B cell (primary cell): Measurements from ENCODE around the gene EPHA2. TPM values are rescaled to one million over a fixed set of nuclear protein-coding genes. Genes with fewer than 3 reads are reported as not detected.

ENCODE experiments used
- ATAC-seq: fragments of 200-7000 bp; cut with Tn5 transposase; one replicate; pipeline ENCODE4 v1.10.0; 2021; ENCODE audit warnings: low read depth, mild to moderate bottlenecking, moderate number of reproducible peaks, moderate library complexity
- CTCF ChIA-PET: fragments of 350-600 bp; sonication (Branson Sonifier 250); formaldehyde crosslinking; loops from one replicate; lab custom pipeline; 2021; ENCODE audit warnings: antibody characterized with exemption, inconsistent platforms; lab: Charles Lee
- POLR2A ChIA-PET: fragments of 350-600 bp; sonication (Branson Sonifier 250); formaldehyde crosslinking; loops from one replicate; lab custom pipeline; 2021; ENCODE audit warnings: antibody characterized with exemption; lab: Charles Lee
- DNase-seq: peaks from one replicate; pipeline ENCODE4 v3.0.0; 2013
- H2AFZ ChIP-seq: 2 replicates; pipeline ENCODE4 v1.6.1; 2012; ENCODE audit warnings: mild to moderate bottlenecking, low read depth, low read length; ENCODE audit not compliant: insufficient read depth, poor library complexity, severe bottlenecking
- H3K27ac ChIP-seq, 2 donors: 1 replicate in 1 of 2; 2 replicates in 1 of 2; pipeline ENCODE4 v1.5.1; 2012 to 2013; ENCODE audit warnings: low read length in 2 of 2, mild to moderate bottlenecking in 2 of 2, moderate library complexity in 1 of 2
- H3K27me3 ChIP-seq, 4 experiments: fragments of 200-600 bp in 1 of 4; sonication (generic) in 1 of 4; replicated peaks in 1 of 4; 1 replicate in 2 of 4; 2 replicates in 2 of 4; pipeline versions ENCODE4 v1.6.1 to v1.7.0; 2013 to 2016; ENCODE audit warnings: low read length in 3 of 4, mild to moderate bottlenecking in 2 of 4, mixed read lengths in 1 of 4, moderate library complexity in 1 of 4; ENCODE audit not compliant: insufficient read depth in 4 of 4, control insufficient read depth in 3 of 4; ENCODE audit errors: control extremely low read depth in 1 of 4
- H3K36me3 ChIP-seq, 2 experiments: replicated peaks in 1 of 2; 1 replicate in 1 of 2; 2 replicates in 1 of 2; pipeline versions ENCODE4 v1.6.1 to v1.7.1; 2013; ENCODE audit warnings: low read length in 1 of 2; ENCODE audit not compliant: insufficient read depth in 2 of 2, control insufficient read depth in 1 of 2; ENCODE audit errors: control extremely low read depth in 1 of 2, extremely low read depth in 1 of 2
- H3K4me1 ChIP-seq, 2 donors: fragments of 200-600 bp in 1 of 2; sonication (generic) in 1 of 2; 1 replicate in 1 of 2; 2 replicates in 1 of 2; pipeline versions ENCODE4 v1.5.1 to v1.6.1; 2013 to 2017; ENCODE audit warnings: low read length in 2 of 2; ENCODE audit not compliant: control insufficient read depth in 2 of 2, insufficient read depth in 2 of 2
- H3K4me2 ChIP-seq: replicated peaks from 2 replicates; pipeline ENCODE3; 2012; ENCODE audit warnings: mild to moderate bottlenecking, low read depth, low read length; ENCODE audit not compliant: poor library complexity, severe bottlenecking
- H3K4me3 ChIP-seq, 5 experiments: fragments of 200-600 bp in 1 of 5; sonication (generic) in 1 of 5; 1 replicate in 3 of 5; 2 replicates in 2 of 5; pipeline versions ENCODE4 v1.5.1 to v1.7.0; 2011 to 2016; ENCODE audit warnings: low read length in 4 of 5, mild to moderate bottlenecking in 4 of 5, low read depth in 2 of 5, control low read depth in 1 of 5, moderate library complexity in 1 of 5; ENCODE audit not compliant: insufficient read depth in 1 of 5; ENCODE audit errors: control extremely low read depth in 1 of 5, extremely low read depth in 1 of 5
- H3K79me2 ChIP-seq: fragments of 200-600 bp; sonication (generic); one replicate; pipeline ENCODE4 v1.6.0; 2016; ENCODE audit warnings: low read length; ENCODE audit not compliant: control insufficient read depth, insufficient read depth
- H3K9ac ChIP-seq: fragments of 200-600 bp; sonication (generic); 2 replicates; pipeline ENCODE4 v1.6.1; 2017; ENCODE audit warnings: mild to moderate bottlenecking, low read length, moderate library complexity
- H3K9me3 ChIP-seq, 3 donors: one replicate each; pipeline versions ENCODE4 v1.6.1 to v1.7.1; 2013; ENCODE audit warnings: low read length in 2 of 3; ENCODE audit not compliant: control insufficient read depth in 2 of 3, insufficient read depth in 1 of 3; ENCODE audit errors: control extremely low read depth in 1 of 3
- H4K20me1 ChIP-seq: 2 replicates; pipeline ENCODE4 v1.6.0; 2012; ENCODE audit warnings: mild to moderate bottlenecking, low read length; ENCODE audit not compliant: insufficient read depth, control insufficient read depth, poor library complexity, severe bottlenecking
- H3K27ac Mint-ChIP-seq: one replicate; pipeline ENCODE4 v1.8.0; 2021; ENCODE audit warnings: mixed read lengths
- H3K27me3 Mint-ChIP-seq: one replicate; pipeline ENCODE4 v1.8.0; 2021; ENCODE audit warnings: mixed read lengths
- H3K4me1 Mint-ChIP-seq: one replicate; pipeline ENCODE4 v1.8.0; 2021; ENCODE audit warnings: mixed read lengths
- H3K4me3 Mint-ChIP-seq: one replicate; pipeline ENCODE4 v1.8.0; 2021; ENCODE audit warnings: mixed read lengths
- H3K9me3 Mint-ChIP-seq: one replicate; pipeline ENCODE4 v1.8.0; 2022; ENCODE audit warnings: mixed read lengths; ENCODE audit not compliant: insufficient read depth
- CTCF ChIP-seq: fragments of 200-600 bp; IDR thresholded peaks from one replicate; pipeline ENCODE4 v1.8.0; 2022; ENCODE audit warnings: antibody characterized with exemption, mild to moderate bottlenecking
- EZH2 ChIP-seq: IDR thresholded peaks from 2 replicates; pipeline ENCODE4 v1.6.1; 2012; ENCODE audit warnings: borderline replicate concordance, low read depth, mild to moderate bottlenecking, moderate library complexity, low read length; ENCODE audit not compliant: insufficient read depth, poor library complexity, severe bottlenecking
- WGBS: methylation state at CpG from one replicate; pipeline ENCODE4 v1.1.5; 2013; ENCODE audit warnings: missing lambda C conversion rate; ENCODE audit not compliant: insufficient coverage; 5-methylcytosine and 5-hydroxymethylcytosine counted together
- intact Hi-C: fragments of 100-400 bp; cut with micrococcal nuclease; formaldehyde crosslinking; loops from one replicate; pipeline ENCODE4 v1.10.0; 2022
- polyA plus RNA-seq: library from polyadenylated mRNA; depleted of rRNA; stranded (reverse); fragments of >200 nt; gene quantifications from 2 replicates; pipeline ENCODE4 v1.2.3, GENCODE V29; 2012
- total RNA-seq, 2 donors: library from RNA; stranded (reverse); fragments of 120-200 nt in 1 of 2; gene quantifications; 1 replicate in 1 of 2; 2 replicates in 1 of 2; pipeline versions ENCODE4 v1.2.3 to v1.2.4, GENCODE V29; 2013 to 2022

Gene EPHA2
- total and polyA plus RNA-seq, 2 donors (not counting 1 experiment from before 2014, with no cell fraction given): 0.12 TPM; not detected in 1

GRCh38 chr1:16181887-16182719 is 26.2 kb upstream of the EPHA2 start:
- no peak overlapping the region for H3K4me3 ChIP-seq
- H3K4me1 ChIP-seq: no peaks in the 10 kb centered on the region
- DNase-seq (no peak), ATAC-seq (no peak)
- intact Hi-C loops: no loop called here
- no peaks in the 10 kb centered on the region for H3K4me1 Mint-ChIP-seq
- no peak overlapping the region for H3K4me3 Mint-ChIP-seq
- 83% methylated on average over 17 of the region's 18 CpGs for WGBS
- ChIA-PET POLR2A (no interaction called here), CTCF (interaction anchor here (12.1 kb wide), 1 partner anchor 102 kb away, joined by 237 read pairs; no protein-coding TSS in a partner anchor)
- no peaks in the 10 kb centered on the region for H3K9me3 Mint-ChIP-seq
- no peak for TF ChIP-seq CTCF
- no peak for TF ChIP-seq EZH2
- no peaks in the 10 kb centered on the region for H3K36me3 ChIP-seq
- no peak overlapping the region for H3K27ac ChIP-seq
- H4K20me1 ChIP-seq: no peaks in the 10 kb centered on the region
- H3K9me3 ChIP-seq: no peaks in the 10 kb centered on the region
- no peak overlapping the region for H3K9ac ChIP-seq
- H3K27ac Mint-ChIP-seq: no peak overlapping the region
- H2AFZ ChIP-seq: no peak overlapping the region
- no peak overlapping the region for H3K4me2 ChIP-seq
- H3K27me3 ChIP-seq: peaks cover 0 to 15% (median 1%) of the 10 kb centered on the region in 4 experiments
- H3K79me2 ChIP-seq: no peaks in the 10 kb centered on the region
- peaks cover 25% of the 10 kb centered on the region for H3K27me3 Mint-ChIP-seq

GRCh38 chr1:16180291-16180824 is 24.5 kb upstream of the EPHA2 start:
- WGBS: 57% methylated on average over 3 of the region's 13 CpGs
- intact Hi-C loops: no loop called here

More at GRCh38 chr1:16180291-16180824, 24.5 kb upstream of the EPHA2 start:
- H3K36me3 ChIP-seq: no peaks in the 10 kb centered on the region
- TF ChIP-seq EZH2: no peak
- Mint-ChIP-seq H3K27me3 (peaks cover 37% of the 10 kb centered on the region), H3K27ac (no peak overlapping the region), H3K4me3 (no peak overlapping the region), H3K4me1 (no peaks in the 10 kb centered on the region), H3K9me3 (no peaks in the 10 kb centered on the region)
- H3K27me3 ChIP-seq: peaks cover 0 to 16% (median 1%) of the 10 kb centered on the region in 4 experiments
- no peaks in the 10 kb centered on the region for H3K9me3 ChIP-seq
- ChIA-PET POLR2A (no interaction called here), CTCF (interaction anchor here (1.3 to 12.1 kb wide), 2 partner anchors 10 to 100 kb away, joined by 3 to 237 read pairs; no protein-coding TSS in a partner anchor)
- no peaks in the 10 kb centered on the region for H4K20me1 ChIP-seq
- DNase-seq (no peak), ATAC-seq (no peak)
- no peaks in the 10 kb centered on the region for H3K79me2 ChIP-seq
- no peak overlapping the region for H3K27ac ChIP-seq
- H3K4me3 ChIP-seq: no peak overlapping the region
- H3K4me1 ChIP-seq: no peaks in the 10 kb centered on the region
- no peak overlapping the region for H2AFZ ChIP-seq
- no peak overlapping the region for H3K4me2 ChIP-seq
- H3K9ac ChIP-seq: no peak overlapping the region
